Measurements from ENCODE around the gene KREMEN2. TPM values are rescaled to one million over a fixed set of nuclear protein-coding genes. Genes with fewer than 3 reads are reported as not detected.
A peak's percentile ranks its signal among the peaks of the same experiment; 100 is the strongest.

KREMEN2 gene
- total and polyA plus RNA-seq, 2 of the 8 experiments (the other 6 are each of a cell fraction or from before 2014, with no cell fraction given) = 6.6 to 7.0 TPM

GRCh38 chr16:2952679-2953078 is 11.4 kb upstream of the KREMEN2 start:
- H3K4me2 ChIP-seq (ENCODE audit: insufficient read depth in 1 of 2, low read depth in 2 of 2, low read length in 2 of 2) = no peak overlapping the region
- no peak overlapping the region for H2BK5ac ChIP-seq (ENCODE audit: low read depth, low read length)
- no peak overlapping the region for H4K91ac ChIP-seq (replicated peaks; ENCODE audit: insufficient read length, low read length)
- peak overlapping the region; percentile 82 for H2AK5ac ChIP-seq (ENCODE audit: low read depth, low read length)
- H2AFZ ChIP-seq (ENCODE audit: low read length) = no peak overlapping the region
- H3K79me1 ChIP-seq (ENCODE audit: low read depth, low read length) = no peaks in the 10 kb centered on the region
- peak overlapping the region; percentile 77; the same call in 1 of the 2 replicates for H2BK12ac ChIP-seq (ENCODE audit: low read depth, low read length)
- H4K5ac ChIP-seq (ENCODE audit: insufficient read length, low read depth, low read length) = no peak overlapping the region
- no peaks in the 10 kb centered on the region for H4K20me1 ChIP-seq (replicated peaks in 1 of 2; ENCODE audit: control insufficient read depth in 1 of 2, insufficient read depth in 2 of 2, low read length in 2 of 2)
- POLR2A ChIA-PET (ENCODE audit: partially characterized antibody) = interaction anchor here (1.6 to 3.2 kb wide), 2 partner anchors 8 to 12 kb away, joined by 3 to 9 read pairs; partner anchors contain the start of gene KREMEN2
- no peaks in the 10 kb centered on the region; a peak in 1 of 7 replicates for H3K27me3 ChIP-seq (replicated peaks in 1 of 4; ENCODE audit: control insufficient read depth in 3 of 4, extremely low read depth in 1 of 4, insufficient read depth in 3 of 4, low read length in 3 of 4)
- H3K4me3 ChIP-seq (ENCODE audit: extremely low read depth in 1 of 4, insufficient read depth in 2 of 4, low read depth in 3 of 4, low read length in 4 of 4) = no peak overlapping the region
- no peaks in the 10 kb centered on the region for H3K36me3 ChIP-seq (ENCODE audit: control insufficient read depth in 2 of 4, insufficient read depth in 4 of 4, low read length in 3 of 4)
- DNase-seq (ENCODE audit: low read depth in 1 of 2, low spot score in 2 of 2) = no peak
- no peaks in the 10 kb centered on the region for H3K9me3 ChIP-seq (ENCODE audit: insufficient read depth in 2 of 2, low read depth in 1 of 2, low read length in 1 of 2)
- H3K4ac ChIP-seq (replicated peaks; ENCODE audit: insufficient read length, low read depth, low read length) = no peak overlapping the region
- CTCF ChIA-PET (ENCODE audit: partially characterized antibody) = interaction anchor here (1.0 to 4.9 kb wide), 5 partner anchors 9 to 85 kb away, joined by 3 to 41 read pairs (median 5); partner anchors contain the start of gene KREMEN2
- H3K14ac ChIP-seq (ENCODE audit: insufficient read length) = no peak overlapping the region
- no peak overlapping the region for H3K56ac ChIP-seq (replicated peaks; ENCODE audit: insufficient read length, low read depth, low read length)
- H3K9ac ChIP-seq (replicated peaks in 1 of 4; ENCODE audit: extremely low read depth in 1 of 4, low read depth in 3 of 4, low read length in 3 of 4) = no peak overlapping the region
- no peak overlapping the region for H2BK15ac ChIP-seq (ENCODE audit: low read length)
- 92% methylated on average over 11 of the region's 11 CpGs; no CpG with 5 or more reads in 1 of the 2 experiments for WGBS, 2 experiments (ENCODE audit: extremely low coverage in 1 of 2, insufficient coverage in 1 of 2, insufficient read length in 1 of 2, insufficient replicate concordance in 2 of 2, low coverage in 1 of 2, low lambda C conversion rate in 2 of 2, missing lambda C conversion rate in 1 of 2)
- H2BK120ac ChIP-seq (replicated peaks; ENCODE audit: low read depth, low read length) = no peak overlapping the region
- no peaks in the 10 kb centered on the region for H3K79me2 ChIP-seq (ENCODE audit: control insufficient read depth in 1 of 2, insufficient read depth in 2 of 2, low read length in 2 of 2)
- H3K23me2 ChIP-seq (ENCODE audit: low read depth, low read length) = no peaks in the 10 kb centered on the region
- H3K27ac ChIP-seq (ENCODE audit: low read depth, low read length) = no peak overlapping the region
- no peak overlapping the region for H3K18ac ChIP-seq (ENCODE audit: extremely low read depth, low read length)
- no peak overlapping the region; the same call in 1 of the 2 replicates for H4K8ac ChIP-seq (ENCODE audit: extremely low read depth, insufficient read depth, low read length)
- H3K23ac ChIP-seq (ENCODE audit: insufficient read length) = no peak overlapping the region
- H3K4me1 ChIP-seq (replicated peaks in 1 of 4; ENCODE audit: control insufficient read depth in 3 of 4, insufficient read depth in 4 of 4, low read length in 3 of 4) = peaks cover 3 to 26% (median 19%) of the 10 kb centered on the region in 4 experiments
- FAIRE-seq = no peak
- no peak for TF ChIP-seq SIRT6 (IDR thresholded peaks at IDR 0.05; ENCODE audit: low read length)
- TF ChIP-seq POLR2A (IDR thresholded peaks at IDR 0.05; ENCODE audit: control extremely low read depth in 1 of 2, low read depth in 2 of 2, low read length in 2 of 2) = no peak
- H2BK20ac ChIP-seq (ENCODE audit: low read length) = no peak overlapping the region
